Measurements from ENCODE around the gene TCTN3.

DNA sequence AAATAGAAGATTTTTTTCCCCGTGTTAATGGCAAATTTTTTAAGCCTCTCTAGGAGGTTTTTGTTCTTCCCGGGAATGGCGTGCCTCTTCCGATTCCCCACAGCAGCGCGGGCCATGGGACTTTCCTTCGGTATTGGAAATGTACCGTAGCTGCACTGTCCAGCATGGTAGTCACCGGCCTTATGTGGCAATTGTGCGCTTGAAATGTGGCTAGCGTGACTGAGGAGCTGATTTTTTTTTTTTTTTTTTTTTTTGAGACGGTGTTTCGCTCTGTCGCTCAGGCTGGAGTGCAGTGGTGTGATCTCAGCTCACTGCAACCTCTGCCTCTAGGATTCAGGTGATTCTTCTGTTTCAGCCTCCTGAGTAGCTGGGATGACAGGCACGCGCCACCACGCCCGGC is 938 bp upstream of the TCTN3 start:
- TF ChIP-seq, protein P1, sequence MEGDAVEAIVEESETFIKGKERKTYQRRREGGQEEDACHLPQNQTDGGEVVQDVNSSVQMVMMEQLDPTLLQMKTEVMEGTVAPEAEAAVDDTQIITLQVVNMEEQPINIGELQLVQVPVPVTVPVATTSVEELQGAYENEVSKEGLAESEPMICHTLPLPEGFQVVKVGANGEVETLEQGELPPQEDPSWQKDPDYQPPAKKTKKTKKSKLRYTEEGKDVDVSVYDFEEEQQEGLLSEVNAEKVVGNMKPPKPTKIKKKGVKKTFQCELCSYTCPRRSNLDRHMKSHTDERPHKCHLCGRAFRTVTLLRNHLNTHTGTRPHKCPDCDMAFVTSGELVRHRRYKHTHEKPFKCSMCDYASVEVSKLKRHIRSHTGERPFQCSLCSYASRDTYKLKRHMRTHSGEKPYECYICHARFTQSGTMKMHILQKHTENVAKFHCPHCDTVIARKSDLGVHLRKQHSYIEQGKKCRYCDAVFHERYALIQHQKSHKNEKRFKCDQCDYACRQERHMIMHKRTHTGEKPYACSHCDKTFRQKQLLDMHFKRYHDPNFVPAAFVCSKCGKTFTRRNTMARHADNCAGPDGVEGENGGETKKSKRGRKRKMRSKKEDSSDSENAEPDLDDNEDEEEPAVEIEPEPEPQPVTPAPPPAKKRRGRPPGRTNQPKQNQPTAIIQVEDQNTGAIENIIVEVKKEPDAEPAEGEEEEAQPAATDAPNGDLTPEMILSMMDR (IDR thresholded peaks at IDR 0.05; ENCODE audit: borderline replicate concordance, extremely low read depth, low read length, poor library complexity, severe bottlenecking), result no peak
- TF ChIP-seq EZH2 (IDR thresholded peaks at IDR 0.05; ENCODE audit: borderline replicate concordance, low read depth, low read length, severe bottlenecking), result no peak
